Stimulated activated CD4-positive, alpha-beta T cell treated with anti-CD3 and anti-CD28 coated beads, Interleukin-12 subunit alpha, Interleukin-12 subunit beta, amount 100 ng/mL, for 48 hours (primary cell): ENCODE data around the gene TFDP1.

Source experiments
- DNase-seq, 3 donors: peaks; one replicate each; pipeline ENCODE4 v3.0.0-alpha.2; 2020; ENCODE audit warnings: low read depth in 2 of 3, low spot score in 1 of 3

TFDP1 gene

DNA sequence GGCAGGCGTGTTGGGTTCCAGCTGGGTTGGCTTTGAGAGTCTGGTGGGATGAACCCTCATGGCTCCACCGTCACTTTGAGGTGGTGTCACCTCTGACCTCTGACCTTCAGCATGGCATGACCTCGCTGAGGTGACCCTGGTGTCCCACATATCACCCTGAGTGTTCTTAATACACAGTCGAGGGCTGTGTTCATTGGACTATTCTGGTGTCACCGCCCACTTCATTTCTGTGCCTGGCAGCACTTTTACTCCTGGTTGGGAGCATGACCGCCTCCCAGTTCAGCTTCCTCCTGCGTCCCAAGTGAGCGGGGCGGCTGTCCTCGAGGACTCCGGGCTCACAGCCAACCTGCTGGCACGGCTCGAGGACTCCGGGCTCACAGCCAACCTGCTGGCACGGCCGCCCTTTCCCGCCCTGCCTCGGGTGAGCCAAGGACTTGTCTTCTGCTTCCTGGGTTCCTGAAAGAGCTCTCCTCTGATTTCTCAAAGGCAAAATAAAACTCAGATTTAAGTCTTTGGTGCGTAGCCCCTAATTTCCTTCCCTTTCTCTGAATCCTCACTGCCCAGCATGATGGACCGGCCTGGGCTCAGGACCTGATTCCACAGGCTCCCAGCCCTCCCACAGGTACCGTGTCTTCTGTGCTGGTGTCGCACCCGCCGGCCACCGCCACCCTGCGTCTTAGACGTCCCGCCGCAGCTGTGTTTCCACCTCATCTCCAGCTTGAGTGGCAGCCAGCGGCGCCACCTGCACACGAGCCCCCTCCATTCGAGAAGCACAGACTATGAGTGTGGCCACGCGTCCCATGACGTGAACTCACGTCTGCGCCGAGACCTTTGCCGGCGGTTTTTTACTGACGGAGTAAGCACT lies 63.0 kb downstream of the TFDP1 start:
- no peak for DNase-seq

DNA sequence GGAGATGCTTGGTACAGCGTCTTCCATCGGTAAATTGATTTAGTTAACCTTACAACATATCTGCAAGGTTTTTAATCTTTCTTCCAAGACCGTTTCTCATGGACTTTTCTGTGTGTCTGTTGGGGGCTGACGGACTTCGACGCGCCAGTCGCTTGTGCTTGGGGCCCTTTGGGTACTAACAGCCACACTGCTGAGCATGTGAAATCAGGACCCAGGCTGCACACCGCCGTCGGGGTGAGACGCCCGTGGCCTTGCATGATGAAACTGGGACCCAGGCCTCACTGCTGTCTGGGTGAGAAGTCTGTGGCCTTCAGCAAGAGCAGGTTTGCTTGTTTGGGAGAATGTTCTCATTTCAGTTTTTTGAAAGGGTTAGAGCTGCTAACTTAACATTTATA lies 63.7 kb downstream of the TFDP1 start:
- no peak for DNase-seq

DNA sequence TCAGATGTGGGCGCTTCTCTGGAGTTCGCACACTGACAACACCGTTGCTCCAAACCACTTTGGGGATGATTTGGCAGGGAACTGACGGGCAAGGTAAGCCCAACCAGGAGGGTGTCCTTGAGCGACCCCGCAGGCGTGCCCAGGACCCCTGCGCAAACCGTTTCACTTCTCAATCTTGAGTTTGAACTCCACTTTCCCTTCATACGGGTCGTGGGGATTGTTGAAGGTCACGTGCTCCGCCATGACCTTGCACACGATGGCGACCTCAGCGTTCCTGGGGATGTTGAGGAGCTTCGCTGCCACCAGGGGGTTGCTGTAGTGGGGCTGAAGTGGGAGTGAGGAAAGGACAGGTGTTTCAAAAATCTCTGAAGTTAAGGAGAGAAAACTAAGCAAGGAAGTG lies 64.7 kb downstream of the TFDP1 start:
- DNase-seq: no peak

DNA sequence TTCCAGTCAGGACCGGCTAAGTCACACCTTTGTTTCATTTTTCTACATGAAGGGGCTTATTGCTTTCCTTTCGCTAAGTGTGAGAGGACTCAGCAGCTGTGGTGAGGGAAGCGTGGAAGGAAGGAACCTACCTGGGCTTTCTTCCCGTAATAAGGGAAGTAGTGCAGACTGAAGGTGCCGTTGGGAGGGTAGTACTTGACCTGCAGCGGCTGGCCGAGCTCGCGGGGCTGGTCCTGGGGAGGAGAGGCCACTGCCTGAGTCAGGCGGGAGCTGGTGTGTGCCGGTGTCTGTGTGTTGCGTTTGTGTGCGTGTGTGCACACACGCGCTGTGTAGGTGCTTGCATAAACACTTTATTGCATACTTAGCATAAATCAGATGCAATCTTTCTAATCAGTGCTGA lies 65.7 kb downstream of the TFDP1 start:
- no peak for DNase-seq

DNA sequence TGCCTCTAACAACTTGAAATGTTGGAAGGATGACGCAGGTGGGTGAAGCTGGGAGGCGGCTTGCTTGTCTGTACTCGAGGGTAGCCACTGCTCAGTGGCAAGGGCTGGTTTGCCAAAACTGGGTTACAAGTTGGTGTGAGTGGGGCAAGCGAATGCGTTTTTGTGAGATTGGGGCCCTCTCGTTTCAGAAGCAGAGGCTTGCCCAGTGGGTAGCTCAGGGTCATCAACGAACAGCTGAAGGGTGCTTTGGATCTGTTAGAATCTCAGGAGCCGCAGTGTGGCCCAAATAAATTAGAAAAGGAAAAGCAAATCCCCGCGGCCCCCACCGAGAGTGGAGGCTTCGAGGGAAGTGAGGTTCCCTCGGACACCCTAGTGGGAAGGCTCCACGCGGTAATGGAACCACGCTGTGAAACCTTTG lies 66.2 kb downstream of the TFDP1 start:
- DNase-seq: no peak

DNA sequence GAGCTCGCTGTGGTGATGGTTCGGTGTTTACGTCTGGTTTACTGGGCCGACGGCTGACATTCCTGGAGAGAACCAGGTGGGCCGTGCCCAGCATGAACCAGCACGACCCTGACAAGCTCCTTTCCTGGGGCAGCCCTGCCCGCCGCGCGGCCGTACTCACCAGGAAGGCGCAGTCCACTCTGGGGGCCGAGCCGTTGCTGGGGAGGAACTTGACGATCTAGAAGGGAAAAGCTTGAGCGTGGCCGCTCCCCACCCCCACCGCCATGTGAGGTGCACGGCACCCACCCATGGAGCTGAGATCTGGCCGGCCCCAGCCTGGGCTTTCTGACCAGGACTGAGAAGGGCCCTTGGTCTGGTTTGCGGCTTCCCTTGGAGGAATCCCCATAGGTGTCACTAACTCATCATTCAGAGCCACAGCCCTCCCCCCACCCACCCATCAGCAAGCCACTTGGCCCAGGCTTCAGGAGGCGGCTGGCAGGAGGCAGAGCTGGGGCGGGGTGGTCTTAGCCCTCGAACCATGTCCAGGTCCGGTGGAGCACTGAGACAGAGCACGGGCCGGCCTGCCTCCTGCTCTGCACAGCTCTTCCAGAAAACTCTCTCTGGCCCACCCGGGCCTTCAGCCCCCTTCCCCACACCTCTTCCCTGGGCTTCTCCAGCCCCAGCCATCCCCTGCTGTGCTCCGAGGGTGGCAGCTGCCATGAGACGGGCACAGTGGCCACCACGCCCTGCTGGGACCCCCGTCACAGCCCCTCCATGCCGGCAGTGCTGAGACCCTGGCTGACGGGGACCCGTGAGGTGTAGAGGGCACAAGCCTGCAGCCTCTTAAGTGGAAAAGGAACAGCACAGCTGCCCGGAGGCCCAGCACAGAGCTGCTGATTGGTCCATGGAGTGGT lies 67.2 kb downstream of the TFDP1 start:
- DNase-seq: no peak

DNA sequence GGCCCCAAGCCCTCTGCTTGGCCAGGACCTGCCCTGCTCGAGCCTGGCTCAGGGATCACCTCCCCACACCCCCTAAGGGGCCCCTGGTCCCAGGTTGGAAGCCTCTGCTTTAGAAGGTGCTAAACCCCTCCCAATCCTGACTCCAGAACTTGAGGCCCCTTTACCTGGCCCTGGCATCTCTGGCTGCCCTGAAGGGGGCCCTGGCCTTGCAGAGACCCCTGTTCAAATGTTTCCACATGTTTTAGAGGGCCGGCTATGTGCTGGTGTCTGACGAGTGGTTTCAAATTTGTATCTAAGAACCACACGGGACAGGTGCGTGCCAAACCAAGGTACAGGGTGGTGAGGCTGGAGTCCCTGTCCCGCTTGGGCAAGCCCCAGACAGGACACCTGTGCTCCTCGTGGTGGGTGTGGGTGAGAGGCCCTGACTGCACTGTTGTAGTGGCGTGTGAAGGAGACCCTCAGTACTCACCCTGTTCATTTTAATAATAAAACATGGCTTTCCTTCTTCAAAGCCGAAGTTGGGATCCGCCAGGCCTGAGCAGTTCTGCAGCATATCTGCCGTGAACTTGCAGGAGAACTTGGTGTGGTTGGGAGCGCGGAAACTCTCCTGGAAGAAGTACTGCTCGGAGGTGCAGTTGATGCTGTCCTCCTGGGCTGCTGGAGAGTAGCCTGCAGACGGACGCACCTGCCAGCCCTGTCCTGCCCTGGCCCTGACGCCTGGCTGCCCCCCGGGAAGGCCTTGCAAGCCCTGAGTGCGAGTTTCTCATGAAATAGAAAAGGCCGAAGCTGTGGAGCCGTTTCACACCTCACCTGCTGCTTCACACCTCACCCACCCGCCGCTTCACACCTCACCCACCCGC lies 68.1 kb downstream of the TFDP1 start:
- no peak for DNase-seq

DNA sequence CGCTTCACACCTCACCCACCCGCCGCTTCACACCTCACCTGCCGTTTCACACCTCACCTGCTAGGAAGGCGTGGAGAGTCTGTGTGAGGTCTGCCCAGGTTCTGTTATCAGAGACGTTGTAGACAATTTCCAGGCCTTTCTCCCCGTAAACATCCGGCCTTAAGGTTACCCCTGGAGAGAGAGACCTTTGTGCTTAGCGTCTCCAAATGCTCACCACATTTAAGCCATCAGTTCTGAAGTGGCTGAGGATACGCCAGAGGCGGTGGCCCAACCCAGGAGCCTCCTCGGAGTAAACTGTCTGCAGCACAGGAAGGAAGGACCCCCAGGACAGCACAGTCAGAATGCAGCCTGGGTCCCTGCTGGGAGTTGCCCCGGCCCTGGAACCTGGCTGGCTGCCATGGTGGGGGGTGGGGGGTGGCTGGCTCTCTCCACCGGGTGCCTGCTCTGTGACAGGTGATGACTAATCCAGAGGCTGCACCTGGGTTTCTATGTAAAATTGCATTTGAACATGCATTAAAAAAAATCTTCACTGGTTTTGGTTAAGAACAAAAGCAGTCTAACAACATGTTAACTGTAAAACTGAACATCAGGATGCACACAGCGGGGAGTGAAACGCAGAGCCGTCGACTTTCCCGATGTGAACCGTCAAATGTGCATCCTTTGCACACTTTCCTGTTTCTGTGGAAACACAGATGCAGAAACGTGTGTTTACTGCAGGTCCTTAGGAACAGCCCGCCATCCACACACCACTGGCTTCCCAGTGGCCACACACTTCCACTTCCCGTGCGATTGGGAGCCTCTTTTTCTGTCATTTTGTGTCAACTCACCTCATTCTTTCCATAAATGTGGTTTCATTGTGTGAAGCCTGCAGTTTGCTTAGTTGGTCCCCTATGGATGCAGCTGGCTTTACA lies 69.0 kb downstream of the TFDP1 start:
- no peak for DNase-seq

DNA sequence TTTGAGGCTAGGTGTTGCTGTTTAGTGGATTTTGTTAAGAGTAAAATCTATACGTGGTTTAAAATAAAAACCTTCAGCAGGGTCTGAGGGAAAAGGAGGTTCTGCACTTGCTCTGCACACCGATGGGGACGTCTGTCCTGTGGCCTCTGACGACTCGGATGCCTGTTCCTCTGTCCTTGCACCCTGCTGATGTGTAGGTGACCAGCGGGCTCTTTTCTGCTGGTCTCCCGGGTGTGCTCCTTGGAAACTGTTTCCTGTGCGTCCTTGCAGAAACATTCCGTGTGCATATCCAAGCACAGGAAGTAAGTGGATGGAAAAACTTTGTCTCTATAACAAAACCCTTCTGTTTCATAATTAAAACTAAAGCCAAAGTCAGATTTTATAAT lies 69.6 kb downstream of the TFDP1 start:
- no peak for DNase-seq

DNA sequence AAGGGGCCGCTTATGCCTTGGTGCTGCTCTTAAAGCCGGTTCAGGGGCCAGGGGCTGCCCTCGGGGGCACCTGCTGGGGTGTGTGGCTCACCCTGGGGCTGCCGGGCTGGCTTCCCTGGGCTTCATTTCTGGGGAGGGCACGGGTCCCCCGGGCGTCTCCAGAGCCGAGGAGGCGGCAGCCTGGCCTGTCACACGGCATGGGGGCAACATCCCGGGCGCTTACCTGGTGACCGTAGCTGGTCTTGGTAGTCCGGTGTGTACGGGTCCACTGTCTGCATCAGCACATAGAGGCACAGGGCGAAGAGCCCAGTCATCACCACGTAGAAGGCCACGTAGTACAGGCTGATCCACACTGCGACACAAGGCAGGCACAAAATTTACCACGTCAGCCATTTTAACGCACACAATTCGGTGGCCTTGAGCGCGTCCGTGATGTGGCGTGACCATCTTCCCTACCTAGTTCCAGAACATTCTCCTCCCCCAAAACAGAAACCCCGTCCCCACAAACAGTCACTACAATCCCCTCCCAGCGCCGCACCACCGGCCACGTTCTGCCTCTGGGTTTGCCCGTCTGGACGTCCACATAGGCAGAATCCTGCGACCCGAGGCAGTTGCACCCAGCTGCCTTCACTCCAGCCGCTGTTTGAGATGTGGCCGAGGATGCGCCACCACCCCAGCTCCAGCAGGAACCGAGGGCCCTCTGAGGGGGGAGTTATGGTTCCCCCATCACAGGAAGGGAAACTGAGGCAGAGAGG lies 70.2 kb downstream of the TFDP1 start:
- no peak for DNase-seq

DNA sequence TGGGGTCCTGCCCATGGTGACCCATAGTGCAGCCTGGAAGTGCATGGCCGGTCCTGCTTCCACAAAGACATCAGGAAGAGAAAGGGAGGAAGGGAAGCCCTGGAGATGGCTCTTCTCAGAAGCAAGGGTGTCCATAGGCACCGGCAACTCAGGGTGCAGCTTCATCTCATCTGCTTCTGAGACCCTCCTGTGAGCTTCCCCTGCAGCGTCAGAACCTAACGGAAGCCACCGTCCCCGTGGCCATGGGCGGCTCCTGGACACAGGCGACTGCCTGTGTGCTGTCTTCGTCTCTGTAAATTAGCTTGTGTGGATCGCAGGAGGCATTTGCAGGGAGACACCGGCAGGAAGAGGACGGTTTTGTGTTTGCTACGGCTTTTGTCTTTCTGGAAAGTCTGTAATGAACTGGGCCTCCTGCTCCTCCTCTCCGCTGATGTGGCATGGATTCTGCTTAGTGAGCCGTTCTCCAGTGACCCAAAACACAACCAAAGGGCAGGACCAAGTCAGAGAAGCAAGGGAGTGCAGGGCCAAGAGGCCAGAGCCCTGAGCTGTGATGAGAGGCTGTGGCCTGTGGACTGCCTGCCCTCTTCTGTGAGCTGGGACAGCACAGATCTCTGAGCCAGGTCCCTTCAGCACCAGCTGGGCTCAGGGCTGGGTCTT lies 70.9 kb downstream of the TFDP1 start:
- DNase-seq: no peak

DNA sequence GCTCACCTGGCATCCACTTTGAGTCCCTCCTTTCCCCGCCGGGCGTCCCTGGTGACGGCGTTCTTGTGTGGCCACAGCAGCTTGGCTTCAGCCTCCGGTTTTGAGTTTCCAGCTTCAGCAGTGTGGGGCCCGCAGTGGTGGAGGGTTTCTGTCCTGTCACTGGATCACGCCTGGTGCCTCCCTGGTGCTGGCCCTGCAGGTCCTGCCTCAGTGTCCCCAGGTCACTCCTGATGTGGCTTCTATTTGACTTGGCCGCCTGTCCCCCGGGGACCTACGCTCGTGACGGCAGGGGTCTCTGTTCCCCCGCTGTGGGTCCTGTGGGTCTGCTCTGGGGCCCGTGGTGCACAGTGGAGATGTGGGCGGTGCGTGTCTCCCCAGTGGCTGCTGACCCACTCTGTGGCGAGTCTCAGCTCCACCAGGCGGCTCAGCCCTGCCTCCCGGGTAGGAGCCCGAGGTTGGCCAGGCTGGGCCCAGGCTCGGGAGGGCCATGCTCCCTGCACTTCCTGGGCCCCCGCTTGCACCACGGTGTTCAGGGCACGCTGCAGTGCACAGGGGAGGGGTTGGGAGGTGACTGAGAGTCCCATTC lies 71.5 kb downstream of the TFDP1 start:
- no peak for DNase-seq

DNA sequence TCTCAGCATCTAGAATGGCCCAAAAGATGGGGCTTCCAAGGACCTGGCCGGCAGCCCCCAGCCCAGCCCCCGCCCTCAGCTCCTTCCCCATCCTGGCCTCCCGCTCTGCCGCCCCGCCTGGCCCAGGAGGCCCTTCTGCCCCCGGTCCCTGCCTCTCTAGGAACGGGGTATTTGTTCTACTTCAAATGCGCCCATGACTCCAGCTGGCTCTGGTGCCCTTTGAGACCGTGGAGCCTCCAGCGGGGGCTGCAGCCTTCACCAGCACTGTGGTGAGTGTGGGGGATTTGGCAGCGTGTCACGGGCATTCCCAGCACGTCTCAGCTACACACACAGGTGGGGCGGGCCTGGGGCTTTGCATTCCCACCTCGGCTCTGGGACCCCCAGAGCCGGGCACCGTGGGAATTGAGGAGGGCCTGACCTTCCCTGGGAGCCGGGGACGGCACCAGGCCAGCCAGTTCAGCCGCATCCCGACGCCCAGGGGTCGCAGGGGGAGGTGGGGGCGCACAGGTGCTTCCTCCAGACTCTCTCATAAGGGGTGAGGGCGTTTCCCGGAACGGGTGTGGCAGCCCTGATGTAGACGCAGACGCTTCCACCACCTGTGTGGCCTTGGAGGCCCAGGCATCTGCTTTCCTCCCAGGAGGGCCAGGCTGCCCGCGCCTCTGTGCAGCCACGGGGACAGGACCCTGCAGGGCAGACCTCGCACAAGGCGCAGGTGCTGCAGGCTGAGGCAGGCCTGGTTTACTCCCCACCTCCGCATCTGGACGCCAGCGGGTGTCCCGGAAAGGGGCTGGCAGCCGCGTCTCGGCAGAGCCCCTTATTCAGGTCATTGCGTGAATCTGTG lies 72.5 kb downstream of the TFDP1 start:
- DNase-seq: no peak

DNA sequence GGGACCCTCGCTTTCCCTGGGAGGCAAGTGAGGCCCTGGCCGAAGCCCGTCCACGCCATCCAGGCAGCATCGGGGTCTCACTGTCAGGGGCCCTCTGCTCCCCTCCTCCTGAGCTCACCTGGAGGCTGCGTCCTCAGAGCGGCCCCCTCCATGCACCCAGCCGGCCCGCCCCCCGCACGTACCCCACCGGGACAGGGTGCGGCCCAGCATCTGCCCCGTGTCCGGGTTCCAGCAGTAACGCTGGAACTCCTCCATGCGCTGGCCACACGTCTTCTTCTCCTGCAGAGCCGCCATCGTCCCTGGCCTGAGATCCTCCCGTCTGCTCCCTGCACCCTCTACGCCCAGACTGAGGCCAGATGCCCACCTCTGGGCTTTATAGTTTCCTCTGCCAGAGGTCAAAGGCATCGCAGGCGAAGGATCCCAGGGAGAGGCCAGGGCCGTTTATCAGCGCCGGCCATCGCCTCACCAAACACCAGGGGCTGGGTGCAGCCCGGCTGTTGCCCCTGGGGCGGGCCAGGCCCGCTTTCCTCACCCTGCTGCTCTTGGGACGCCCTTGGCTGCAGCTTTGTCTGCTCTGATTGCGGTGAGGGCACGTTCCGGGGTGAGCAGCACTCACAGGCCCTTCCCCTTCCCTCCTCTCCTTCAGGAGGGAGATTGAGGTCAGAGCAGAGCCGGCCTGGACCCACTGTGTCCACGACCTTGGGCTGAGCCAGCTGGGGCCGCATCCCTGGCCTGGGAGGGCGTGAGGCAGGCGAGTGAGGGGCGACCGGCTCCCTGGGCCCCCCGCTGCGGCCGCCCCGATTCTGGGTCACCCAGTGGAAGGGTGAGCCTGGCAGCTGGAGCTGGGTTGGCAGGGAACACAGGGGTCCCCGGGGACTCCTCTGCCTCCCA lies 73.5 kb downstream of the TFDP1 start, which contains the start of gene ATP4B:
Gene ATP4B (minus strand): TSS at position 348 of the 891 bp plus-strand sequence. CDS start 54 bp downstream, at position 294.
- no peak for DNase-seq

DNA sequence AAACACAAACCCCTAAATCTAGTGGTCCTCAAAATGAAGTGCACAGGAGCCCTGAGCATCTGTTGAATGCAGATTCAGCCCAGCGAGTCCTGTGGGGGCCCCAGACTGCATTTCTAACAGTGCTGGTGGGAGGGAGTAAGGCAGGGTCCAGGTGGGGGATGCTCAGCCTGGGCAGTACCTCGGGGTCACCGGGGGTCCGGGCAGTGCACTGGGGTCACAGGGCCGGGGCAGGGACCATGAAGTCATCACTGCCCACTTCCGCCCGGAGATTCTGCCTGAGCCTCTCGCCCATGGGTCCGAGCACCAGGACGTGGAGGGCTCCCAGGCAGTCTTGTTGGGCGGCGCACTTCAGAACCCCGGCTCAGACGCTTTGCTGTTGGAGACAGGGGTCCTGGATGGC lies 74.3 kb downstream of the TFDP1 start:
- no peak for DNase-seq

DNA sequence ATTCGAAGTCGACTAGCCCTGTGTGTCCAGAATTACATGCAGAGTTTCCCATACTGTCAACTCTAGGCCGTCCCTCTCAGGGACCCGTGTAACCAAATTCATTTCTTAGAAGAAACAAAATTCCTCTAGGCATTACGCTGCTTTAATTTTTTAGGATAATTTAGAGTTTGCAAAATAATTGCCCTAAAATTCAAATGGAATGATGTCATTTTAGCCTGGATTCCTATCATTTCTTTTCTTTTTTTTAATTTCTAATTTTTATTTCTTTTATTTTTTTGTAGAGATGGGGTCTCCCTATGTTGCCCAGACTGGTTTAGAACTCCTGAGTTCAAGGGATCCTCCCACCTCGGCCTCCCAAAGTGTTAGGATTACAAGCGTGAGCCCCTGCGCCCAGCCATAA lies 74.8 kb downstream of the TFDP1 start:
- DNase-seq: no peak

DNA sequence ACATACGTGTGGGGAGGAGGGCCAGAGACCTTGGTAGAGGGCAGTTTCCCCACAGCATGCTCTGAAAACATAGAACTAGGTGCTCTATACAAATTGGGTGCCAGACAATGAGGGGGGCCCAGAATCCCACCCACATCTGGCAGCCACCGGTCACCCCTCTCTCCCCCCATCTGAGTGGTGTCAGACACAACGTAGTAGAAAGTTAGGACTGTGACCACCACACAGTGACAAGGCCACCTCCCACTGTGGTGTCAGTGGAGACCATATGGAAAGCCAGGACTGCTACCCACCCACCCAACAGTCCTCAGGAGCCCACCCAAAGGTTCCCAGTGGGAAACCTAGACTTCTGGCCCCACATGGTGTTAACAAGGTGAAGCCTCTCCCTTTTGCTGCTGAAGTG lies 75.5 kb downstream of the TFDP1 start:
- no peak for DNase-seq
